Mesenchymal stem cell (in vitro differentiated cells and primary cell): Measurements from ENCODE around the gene SLC16A6.
A peak's percentile ranks its signal among the peaks of the same experiment; 100 is the strongest.

Source experiments
- DNase-seq: peaks from one replicate; pipeline ENCODE4 v3.0.0-alpha.2; 2013
- H2AFZ ChIP-seq: one replicate; pipeline ENCODE4 v1.6.1; 2013; ENCODE audit warnings: low read depth, mild to moderate bottlenecking, control low read depth, inconsistent platforms, low read length, moderate library complexity
- H2AK5ac ChIP-seq: 2 replicates; pipeline ENCODE4 v1.6.1; 2013; ENCODE audit warnings: low read length, moderate library complexity, mild to moderate bottlenecking, inconsistent platforms; ENCODE audit not compliant: severe bottlenecking
- H2BK120ac ChIP-seq: one replicate; pipeline ENCODE4 v1.6.1; 2013; ENCODE audit warnings: low read depth, mild to moderate bottlenecking, inconsistent platforms, low read length, moderate library complexity
- H2BK12ac ChIP-seq, 2 experiments: one replicate each; pipeline ENCODE4 v1.6.1; 2013; ENCODE audit warnings: inconsistent platforms in 2 of 2, low read length in 2 of 2, mild to moderate bottlenecking in 2 of 2, moderate library complexity in 2 of 2, control low read depth in 1 of 2
- H2BK15ac ChIP-seq: one replicate; pipeline ENCODE4 v1.6.1; 2013; ENCODE audit warnings: mild to moderate bottlenecking, low read depth, inconsistent platforms; ENCODE audit not compliant: poor library complexity, severe bottlenecking
- H2BK5ac ChIP-seq: 2 replicates; pipeline ENCODE4 v1.6.1; 2013; ENCODE audit warnings: low read depth, mild to moderate bottlenecking, low read length, control low read depth, inconsistent platforms; ENCODE audit not compliant: poor library complexity, severe bottlenecking
- H3K14ac ChIP-seq, 2 experiments: one replicate each; pipeline ENCODE4 v1.6.1; 2013; ENCODE audit warnings: inconsistent platforms in 2 of 2, low read length in 2 of 2, control low read depth in 1 of 2, mild to moderate bottlenecking in 1 of 2, moderate library complexity in 1 of 2
- H3K18ac ChIP-seq, 2 experiments: one replicate each; pipeline ENCODE4 v1.6.1; 2013; ENCODE audit warnings: inconsistent platforms in 2 of 2, low read length in 2 of 2, control low read depth in 1 of 2, low read depth in 1 of 2, mild to moderate bottlenecking in 1 of 2
- H3K23ac ChIP-seq, 2 experiments: one replicate each; pipeline ENCODE4 v1.6.1; 2013; ENCODE audit warnings: inconsistent platforms in 2 of 2, low read length in 2 of 2, mild to moderate bottlenecking in 2 of 2, moderate library complexity in 2 of 2, control low read depth in 1 of 2
- H3K27ac ChIP-seq: 2 replicates; pipeline ENCODE4 v1.5.1; 2013; ENCODE audit warnings: mild to moderate bottlenecking, moderate library complexity, low read length, control low read depth, inconsistent platforms; ENCODE audit not compliant: poor library complexity, severe bottlenecking
- H3K27me3 ChIP-seq, 2 experiments: 2 replicates each; pipeline versions ENCODE4 v1.6.1 to v1.7.0; 2013; ENCODE audit warnings: low read length in 2 of 2, mild to moderate bottlenecking in 2 of 2, moderate library complexity in 2 of 2, control low read depth in 1 of 2, inconsistent platforms in 1 of 2; ENCODE audit not compliant: control insufficient read depth in 1 of 2, insufficient read depth in 1 of 2
- H3K36me3 ChIP-seq, 2 experiments: 2 replicates each; pipeline versions ENCODE4 v1.6.1 to v1.7.0; 2013; ENCODE audit warnings: low read length in 2 of 2, control low read depth in 1 of 2, inconsistent platforms in 1 of 2, low read depth in 1 of 2, mild to moderate bottlenecking in 1 of 2; ENCODE audit not compliant: insufficient read depth in 2 of 2, control insufficient read depth in 1 of 2
- H3K4ac ChIP-seq, 2 experiments: one replicate each; pipeline ENCODE4 v1.6.1; 2013; ENCODE audit warnings: inconsistent platforms in 2 of 2, low read length in 2 of 2, mild to moderate bottlenecking in 2 of 2, moderate library complexity in 2 of 2, control low read depth in 1 of 2, low read depth in 1 of 2
- H3K4me1 ChIP-seq: 2 replicates; pipeline ENCODE4 v1.6.1; 2013; ENCODE audit warnings: low read depth, low read length, control low read depth; ENCODE audit not compliant: control insufficient read depth, insufficient read depth
- H3K4me2 ChIP-seq: 2 replicates; pipeline ENCODE4 v1.6.1; 2013; ENCODE audit warnings: low read length, mild to moderate bottlenecking, inconsistent platforms; ENCODE audit not compliant: poor library complexity, severe bottlenecking
- H3K4me3 ChIP-seq, 2 experiments: 2 replicates each; pipeline versions ENCODE4 v1.5.1 to v1.7.0; 2013; ENCODE audit warnings: low read length in 2 of 2, mild to moderate bottlenecking in 2 of 2, control low read depth in 1 of 2, low read depth in 1 of 2; ENCODE audit not compliant: insufficient read depth in 1 of 2
- H3K79me1 ChIP-seq: replicated peaks from 2 replicates; pipeline ENCODE4 v1.6.1; 2013; ENCODE audit warnings: mild to moderate bottlenecking, control low read depth, low read length, inconsistent platforms; ENCODE audit not compliant: poor library complexity, severe bottlenecking
- H3K9ac ChIP-seq: 2 replicates; pipeline ENCODE4 v1.7.0; 2013; ENCODE audit warnings: mild to moderate bottlenecking, low read length, moderate library complexity
- H3K9me3 ChIP-seq: 2 replicates; pipeline ENCODE4 v1.7.0; 2013; ENCODE audit warnings: mild to moderate bottlenecking, low read length; ENCODE audit not compliant: control insufficient read depth
- H4K8ac ChIP-seq: one replicate; pipeline ENCODE4 v1.6.1; 2013; ENCODE audit warnings: inconsistent platforms, mild to moderate bottlenecking, low read length, moderate library complexity
- H4K91ac ChIP-seq: one replicate; pipeline ENCODE4 v1.6.1; 2013; ENCODE audit warnings: mild to moderate bottlenecking, low read length, inconsistent platforms
- WGBS: methylation state at CpG from one replicate; pipeline ENCODE4 v1.1.7; 2013; ENCODE audit warnings: mixed read lengths; 5-methylcytosine and 5-hydroxymethylcytosine counted together

Gene SLC16A6

DNA sequence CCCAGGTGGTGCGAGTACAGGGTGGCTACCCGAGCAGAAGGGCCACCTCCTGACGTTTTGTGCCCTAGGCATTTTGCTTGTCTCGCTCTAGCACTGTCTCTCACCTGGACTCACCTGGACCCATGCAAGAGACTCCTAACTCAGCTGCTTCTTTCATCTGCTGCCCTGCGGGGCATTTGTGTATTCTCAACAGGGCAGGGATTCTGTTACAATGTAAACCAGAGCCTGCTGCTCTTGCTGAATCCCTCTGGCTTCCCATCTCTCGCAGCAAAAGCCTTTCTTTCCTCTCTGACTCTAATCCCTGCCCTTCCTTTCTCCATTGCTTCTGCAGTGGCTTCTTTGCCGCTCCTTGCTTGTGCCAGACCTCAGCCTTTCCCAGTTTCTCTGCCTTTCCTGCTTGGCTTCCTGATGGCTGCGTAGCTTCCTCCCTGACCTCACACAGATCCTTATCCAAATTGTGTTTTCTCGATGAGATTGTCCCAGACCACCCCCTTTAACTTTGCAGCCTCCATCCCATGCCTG, 10.6 kb upstream of the SLC16A6 start:
- Histone ChIP-seq H3K27me3 (peaks cover 0 to 14% of the 10 kb centered on the region in 2 experiments), H3K36me3 (no peaks in the 10 kb centered on the region), H3K79me1 (no peaks in the 10 kb centered on the region), H3K4me3 (no peak overlapping the region), H3K27ac (no peak overlapping the region), H2AFZ (no peak overlapping the region), H2BK5ac (no peak overlapping the region), H3K14ac (peak overlapping the region in 1 of 2 experiments; percentile 28), H4K91ac (no peak overlapping the region), H2BK15ac (no peak overlapping the region), H2AK5ac (no peak overlapping the region), H3K23ac (no peak overlapping the region), H3K4me2 (no peak overlapping the region), H3K4me1 (peaks cover 5% of the 10 kb centered on the region), H4K8ac (peak overlapping the region; percentile 49), H2BK120ac (no peak overlapping the region), H3K18ac (peak overlapping the region in 1 of 2 experiments; percentile 75), H3K9ac (no peak overlapping the region), H3K4ac (no peak overlapping the region), H2BK12ac (peak overlapping the region in 1 of 2 experiments; percentile 29), H3K9me3 (no peaks in the 10 kb centered on the region)
- WGBS: 64% methylated on average over 9 of the region's 9 CpGs
- DNase-seq: no peak

DNA sequence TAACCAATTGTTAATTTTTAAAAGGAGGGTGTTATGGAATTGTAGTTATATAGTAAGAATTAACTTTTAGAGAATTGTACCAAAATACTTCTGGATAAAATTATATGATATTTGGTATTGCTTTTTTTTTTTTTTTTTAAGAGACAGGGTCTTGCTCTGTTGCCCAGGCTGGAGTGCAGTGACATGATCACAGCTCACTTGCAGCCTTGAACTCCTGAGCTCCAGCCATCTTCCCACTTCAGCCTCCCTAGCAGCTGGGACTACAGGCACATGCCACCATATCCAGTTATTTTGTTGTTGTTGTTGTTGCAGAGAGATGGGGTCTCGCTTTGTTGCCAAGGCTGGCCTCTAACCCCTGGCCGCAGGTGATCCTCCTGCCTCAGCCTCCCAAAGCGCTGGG, 8.9 kb upstream of the SLC16A6 start:
- no peak overlapping the region for H3K18ac ChIP-seq
- H3K79me1 ChIP-seq: no peaks in the 10 kb centered on the region
- DNase-seq: no peak
- no peak overlapping the region for H3K23ac ChIP-seq
- H3K36me3 ChIP-seq: no peaks in the 10 kb centered on the region
- H2BK5ac ChIP-seq: no peak overlapping the region
- H4K91ac ChIP-seq: no peak overlapping the region
- no peak overlapping the region for H3K27ac ChIP-seq
- H3K14ac ChIP-seq: no peak overlapping the region
- H2BK120ac ChIP-seq: no peak overlapping the region
- H3K27me3 ChIP-seq: peaks cover 0 to 23% of the 10 kb centered on the region in 2 experiments
- no peak overlapping the region for H4K8ac ChIP-seq
- no peak overlapping the region for H2AK5ac ChIP-seq
- no peak overlapping the region for H2AFZ ChIP-seq
- H3K9ac ChIP-seq: no peak overlapping the region
- H2BK12ac ChIP-seq: peak overlapping the region in 1 of 2 experiments; percentile 21
- H2BK15ac ChIP-seq: no peak overlapping the region
- no peak overlapping the region for H3K4me3 ChIP-seq
- peaks cover 5% of the 10 kb centered on the region for H3K4me1 ChIP-seq
- H3K4me2 ChIP-seq: no peak overlapping the region
- no peaks in the 10 kb centered on the region for H3K9me3 ChIP-seq
- H3K4ac ChIP-seq: no peak overlapping the region
- 98% methylated on average over 3 of the region's 3 CpGs for WGBS

GRCh38 chr17:68298601-68299000, 7.7 kb upstream of the SLC16A6 start:
- H2BK5ac ChIP-seq: no peak overlapping the region
- H3K4me2 ChIP-seq: no peak overlapping the region
- H3K36me3 ChIP-seq: no peaks in the 10 kb centered on the region
- H4K91ac ChIP-seq: no peak overlapping the region
- H4K8ac ChIP-seq: no peak overlapping the region
- H3K27ac ChIP-seq: no peak overlapping the region
- no peaks in the 10 kb centered on the region for H3K9me3 ChIP-seq
- H3K14ac ChIP-seq: no peak overlapping the region
- no peaks in the 10 kb centered on the region for H3K79me1 ChIP-seq
- no peak for DNase-seq
- no peak overlapping the region for H3K4ac ChIP-seq
- H2BK15ac ChIP-seq: no peak overlapping the region
- H3K23ac ChIP-seq: no peak overlapping the region
- H2BK120ac ChIP-seq: no peak overlapping the region
- H2AFZ ChIP-seq: no peak overlapping the region
- no peak overlapping the region for H3K4me3 ChIP-seq
- H3K9ac ChIP-seq: no peak overlapping the region
- H3K27me3 ChIP-seq: peaks cover 6 to 35% of the 10 kb centered on the region in 2 experiments
- peaks cover 5% of the 10 kb centered on the region for H3K4me1 ChIP-seq
- no peak overlapping the region for H2AK5ac ChIP-seq
- H3K18ac ChIP-seq: no peak overlapping the region
- no peak overlapping the region for H2BK12ac ChIP-seq

GRCh38 chr17:68297195-68297594, 6.3 kb upstream of the SLC16A6 start:
- no peak overlapping the region for H2BK120ac ChIP-seq

More at GRCh38 chr17:68297195-68297594, 6.3 kb upstream of the SLC16A6 start:
- Histone ChIP-seq H4K8ac (no peak overlapping the region), H2AFZ (no peak overlapping the region), H3K18ac (no peak overlapping the region), H3K27me3 (peaks cover 18 to 48% of the 10 kb centered on the region in 2 experiments), H2BK15ac (no peak overlapping the region), H2AK5ac (no peak overlapping the region), H3K27ac (no peak overlapping the region), H3K4me2 (no peak overlapping the region), H3K9me3 (no peaks in the 10 kb centered on the region), H3K4ac (no peak overlapping the region), H2BK5ac (no peak overlapping the region), H2BK12ac (no peak overlapping the region), H3K23ac (no peak overlapping the region), H3K79me1 (no peaks in the 10 kb centered on the region), H3K9ac (no peak overlapping the region), H4K91ac (no peak overlapping the region), H3K14ac (no peak overlapping the region), H3K36me3 (no peaks in the 10 kb centered on the region), H3K4me3 (no peak overlapping the region), H3K4me1 (peaks cover 5% of the 10 kb centered on the region)
- 85% methylated on average over 4 of the region's 4 CpGs for WGBS
- DNase-seq: no peak
